ENCODE measurements around the gene UBE3A.
"Not testable (repeated sequence)": the region's sequence is repeated elsewhere in the genome, so short reads cannot be mapped to it uniquely, and the experiment has no call there.

UBE3A gene

DNA sequence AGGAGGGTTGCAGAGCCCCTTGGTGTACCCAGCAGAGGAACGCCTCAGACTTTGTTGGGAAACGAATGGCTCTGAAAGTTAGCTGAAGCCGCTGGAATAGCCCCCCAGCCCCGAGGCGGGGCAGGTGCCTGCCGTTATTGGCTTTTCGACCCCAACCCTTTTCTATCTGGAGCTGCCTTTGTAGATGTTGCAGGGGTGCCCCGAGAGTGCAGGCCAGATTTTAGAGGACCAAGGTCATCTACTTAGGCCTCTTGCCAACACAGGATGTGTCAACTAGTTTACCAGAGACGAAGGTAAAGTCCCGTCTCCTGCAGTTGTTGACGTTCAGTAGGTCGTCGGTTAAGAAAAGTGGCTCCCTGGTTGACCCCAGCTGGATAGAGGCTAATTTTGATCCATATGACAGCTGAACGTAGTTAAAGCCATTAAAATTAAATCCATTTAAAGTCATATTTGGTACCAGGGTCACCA lies 579 bp upstream of the UBE3A start:
- in situ Hi-C loops (cut with HindIII; ENCODE audit: low sequenced_read_pairs), result loop anchor here (25.0 kb wide), 1 partner anchor 277 kb away; no protein-coding TSS in a partner anchor

- in situ Hi-C loops (cut with HindIII; ENCODE audit: low sequenced_read_pairs), result loop anchor here (25.0 kb wide), 1 partner anchor 276 kb away; no protein-coding TSS in a partner anchor
Observed at GRCh38 chr15:25437777-25438600, 835 bp downstream of the UBE3A start.

- in situ Hi-C loops (cut with HindIII; ENCODE audit: low sequenced_read_pairs), result loop anchor here (25.0 kb wide), 1 partner anchor 274 kb away; no protein-coding TSS in a partner anchor
Observed at GRCh38 chr15:25436707-25437106, 2.1 kb downstream of the UBE3A start.

GRCh38 chr15:25435474-25436243 lies 3.2 kb downstream of the UBE3A start:
- in situ Hi-C loops (cut with HindIII; ENCODE audit: low sequenced_read_pairs), result loop anchor here (25.0 kb wide), 1 partner anchor 273 kb away; no protein-coding TSS in a partner anchor

- in situ Hi-C loops (cut with HindIII; ENCODE audit: low sequenced_read_pairs), result loop anchor here (25.0 kb wide), 1 partner anchor 271 kb away; no protein-coding TSS in a partner anchor
Observed at GRCh38 chr15:25433118-25433865, 5.5 kb downstream of the UBE3A start.

- in situ Hi-C loops (cut with HindIII; ENCODE audit: low sequenced_read_pairs), result loop anchor here (25.0 kb wide), 1 partner anchor 270 kb away; no protein-coding TSS in a partner anchor
Observed at GRCh38 chr15:25431836-25432561, 6.8 kb downstream of the UBE3A start.

DNA sequence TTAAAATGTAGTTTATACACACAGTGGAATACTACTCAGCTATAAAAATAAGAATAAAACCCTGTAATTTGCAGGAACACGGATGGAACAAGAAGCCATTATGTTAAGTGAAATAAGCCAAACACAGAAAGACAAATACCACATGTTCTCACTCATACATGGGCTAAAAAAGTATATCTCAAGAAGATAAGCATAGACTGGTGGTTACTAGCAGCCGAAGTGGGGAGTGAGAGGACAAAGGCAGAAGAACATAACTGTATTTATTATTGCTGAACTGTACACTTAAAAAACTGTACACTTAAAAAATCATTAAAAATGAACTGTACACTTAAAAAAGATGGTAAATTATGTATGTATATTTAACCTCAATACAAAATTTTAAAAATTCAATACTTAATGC lies 11.0 kb downstream of the UBE3A start:
- in situ Hi-C loops (cut with HindIII; ENCODE audit: low sequenced_read_pairs), result loop anchor here (25.0 kb wide), 1 partner anchor 266 kb away; no protein-coding TSS in a partner anchor

DNA sequence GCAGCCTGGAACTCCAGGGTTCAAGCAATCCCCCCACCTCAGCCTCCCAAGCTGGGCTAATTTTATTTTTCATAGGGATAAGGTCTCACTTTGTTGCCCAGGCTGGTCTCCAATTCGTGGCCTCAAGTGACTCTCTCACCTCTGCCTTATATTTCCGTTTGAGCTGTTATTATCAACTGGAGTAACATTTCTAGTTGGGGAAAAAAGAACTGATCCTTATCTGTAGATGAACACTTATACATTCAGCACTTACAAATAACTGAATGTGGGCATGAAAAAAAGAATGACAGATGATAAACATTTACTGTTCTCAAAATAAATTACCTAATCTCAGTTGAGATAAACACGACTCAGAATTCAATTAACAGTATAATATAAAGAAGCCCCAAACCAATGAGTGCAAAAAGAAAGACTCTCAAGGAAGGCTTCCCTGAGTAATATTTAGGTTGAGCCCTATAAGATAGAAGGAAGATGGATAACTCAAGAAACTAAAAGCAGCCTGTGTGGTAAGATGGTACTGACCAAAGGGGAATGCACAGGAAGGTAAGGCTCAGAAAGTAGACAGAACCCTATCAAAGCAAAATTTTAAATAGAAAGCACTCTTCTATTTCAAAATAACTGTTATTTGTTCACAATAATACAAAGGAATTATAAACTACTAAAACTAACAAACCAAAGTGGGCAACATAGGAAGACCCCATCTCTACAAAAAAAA lies 11.8 kb downstream of the UBE3A start:
- in situ Hi-C loops (cut with HindIII; ENCODE audit: low sequenced_read_pairs), result loop anchor here (25.0 kb wide), 1 partner anchor 265 kb away; no protein-coding TSS in a partner anchor

- in situ Hi-C loops (cut with HindIII; ENCODE audit: low sequenced_read_pairs), result no loop called here
Observed at GRCh38 chr15:25424073-25424472, 14.8 kb downstream of the UBE3A start.

GRCh38 chr15:25422021-25422420 lies 16.8 kb downstream of the UBE3A start:
- in situ Hi-C loops (cut with HindIII; ENCODE audit: low sequenced_read_pairs), result no loop called here

DNA sequence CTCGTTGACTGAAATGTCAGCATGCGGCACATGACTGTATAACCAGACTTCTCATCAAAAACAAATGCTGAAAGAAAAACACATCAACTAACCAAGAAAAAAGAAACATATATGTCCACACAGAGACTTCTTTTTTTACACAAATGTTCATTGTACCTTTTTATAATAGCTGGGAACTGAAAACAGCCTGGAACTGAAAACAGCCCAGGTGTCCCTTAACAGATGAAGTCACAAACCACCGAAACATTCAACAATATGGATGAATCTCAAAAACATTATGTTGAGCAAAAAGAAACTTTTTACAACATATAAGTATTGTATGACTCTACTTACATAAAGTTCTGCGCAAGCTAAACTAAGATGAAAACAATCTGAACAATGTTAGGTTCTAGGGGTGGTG lies 20.6 kb downstream of the UBE3A start:
- in situ Hi-C loops (cut with HindIII; ENCODE audit: low sequenced_read_pairs), result no loop called here

DNA sequence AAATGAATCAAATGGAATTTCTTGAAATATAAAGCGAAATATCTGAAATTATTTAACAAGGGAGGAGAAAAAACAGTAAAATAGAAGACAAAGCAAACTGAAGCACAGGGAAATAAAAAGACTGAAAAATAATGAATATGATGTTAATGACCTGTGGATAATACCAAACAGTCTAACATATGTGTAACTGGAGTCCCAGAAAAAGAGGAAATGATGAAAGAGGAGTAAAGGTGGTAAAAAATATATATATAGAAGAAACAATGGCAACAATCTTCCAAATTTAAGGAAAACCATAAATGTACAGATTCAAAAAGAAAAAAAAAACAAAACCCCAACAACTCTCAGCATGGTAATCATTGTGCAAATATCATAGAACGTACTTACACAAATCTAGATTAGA lies 21.2 kb downstream of the UBE3A start:
- in situ Hi-C loops (cut with HindIII; ENCODE audit: low sequenced_read_pairs), result no loop called here

- in situ Hi-C loops (cut with HindIII; ENCODE audit: low sequenced_read_pairs), result no loop called here
Observed at GRCh38 chr15:25416693-25417092, 22.1 kb downstream of the UBE3A start.

- in situ Hi-C loops (cut with HindIII; ENCODE audit: low sequenced_read_pairs), result no loop called here
Observed at GRCh38 chr15:25415707-25416106, 23.1 kb downstream of the UBE3A start.

- in situ Hi-C loops (cut with HindIII; ENCODE audit: low sequenced_read_pairs), result no loop called here
Observed at GRCh38 chr15:25415217-25415616, 23.6 kb downstream of the UBE3A start.

- in situ Hi-C loops (cut with HindIII; ENCODE audit: low sequenced_read_pairs), result no loop called here
Observed at GRCh38 chr15:25410649-25411048, 28.2 kb downstream of the UBE3A start.

DNA sequence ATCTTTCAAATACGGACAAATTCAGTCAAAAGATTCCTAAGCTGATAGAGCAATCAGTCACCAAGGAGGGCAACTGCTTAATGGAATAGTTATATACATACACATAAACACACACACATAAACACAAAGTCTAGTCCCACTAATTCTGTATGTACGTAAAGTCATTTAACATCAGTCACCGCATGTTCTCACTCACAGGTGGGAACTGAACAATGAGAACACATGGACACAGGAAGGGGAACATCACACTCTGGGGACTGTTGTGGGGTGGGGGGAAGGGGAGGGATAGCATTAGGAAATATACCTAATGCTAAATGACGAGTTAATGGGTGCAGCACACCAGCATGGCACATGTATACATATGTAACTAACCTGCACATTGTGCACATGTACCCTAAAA lies 29.1 kb downstream of the UBE3A start:
- in situ Hi-C loops (cut with HindIII; ENCODE audit: low sequenced_read_pairs), result not testable (repeated sequence)

- in situ Hi-C loops (cut with HindIII; ENCODE audit: low sequenced_read_pairs), result no loop called here
Observed at GRCh38 chr15:25408929-25409328, 29.9 kb downstream of the UBE3A start.

GRCh38 chr15:25408428-25408827 lies 30.4 kb downstream of the UBE3A start:
- in situ Hi-C loops (cut with HindIII; ENCODE audit: low sequenced_read_pairs), result no loop called here
